ENCODE results near the gene DDHD1. TPM values are rescaled to one million over a fixed set of nuclear protein-coding genes. Genes with fewer than 3 reads are reported as not detected.
A peak's percentile ranks its signal among the peaks of the same experiment; 100 is the strongest.

DDHD1 gene
- total RNA-seq, 1 experiment from 2014 or later, result 8.1 TPM

DNA sequence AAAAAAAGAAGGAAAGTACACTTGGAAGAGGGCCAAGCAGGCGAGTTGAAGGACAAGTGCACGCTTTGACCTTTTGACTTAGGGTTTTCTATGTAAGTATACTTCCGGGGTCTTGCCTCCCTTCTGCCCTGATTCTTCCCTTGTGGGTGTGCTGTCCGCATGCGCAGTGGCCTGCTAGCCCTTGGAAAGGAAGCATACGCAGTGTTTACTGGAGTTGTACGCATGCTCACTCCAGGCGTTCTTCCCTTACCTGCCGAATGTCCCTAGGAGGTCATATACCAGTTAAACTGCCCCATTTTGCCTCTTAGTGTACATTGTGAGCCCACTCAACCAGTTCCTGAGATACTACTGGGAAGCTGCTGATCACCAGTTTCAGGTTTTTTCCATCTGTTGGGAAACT, 15.7 kb upstream of the DDHD1 start:
- Histone ChIP-seq H3K36me3 (replicated peaks; ENCODE audit: control insufficient read depth, insufficient read depth, low read length) (no peaks in the 10 kb centered on the region), H3K4me3 (ENCODE audit: insufficient read depth, low read depth, low read length) (no peak overlapping the region), H3K27me3 (ENCODE audit: control insufficient read depth, insufficient read depth, low read length) (no peaks in the 10 kb centered on the region)
- no peak for DNase-seq

DNA sequence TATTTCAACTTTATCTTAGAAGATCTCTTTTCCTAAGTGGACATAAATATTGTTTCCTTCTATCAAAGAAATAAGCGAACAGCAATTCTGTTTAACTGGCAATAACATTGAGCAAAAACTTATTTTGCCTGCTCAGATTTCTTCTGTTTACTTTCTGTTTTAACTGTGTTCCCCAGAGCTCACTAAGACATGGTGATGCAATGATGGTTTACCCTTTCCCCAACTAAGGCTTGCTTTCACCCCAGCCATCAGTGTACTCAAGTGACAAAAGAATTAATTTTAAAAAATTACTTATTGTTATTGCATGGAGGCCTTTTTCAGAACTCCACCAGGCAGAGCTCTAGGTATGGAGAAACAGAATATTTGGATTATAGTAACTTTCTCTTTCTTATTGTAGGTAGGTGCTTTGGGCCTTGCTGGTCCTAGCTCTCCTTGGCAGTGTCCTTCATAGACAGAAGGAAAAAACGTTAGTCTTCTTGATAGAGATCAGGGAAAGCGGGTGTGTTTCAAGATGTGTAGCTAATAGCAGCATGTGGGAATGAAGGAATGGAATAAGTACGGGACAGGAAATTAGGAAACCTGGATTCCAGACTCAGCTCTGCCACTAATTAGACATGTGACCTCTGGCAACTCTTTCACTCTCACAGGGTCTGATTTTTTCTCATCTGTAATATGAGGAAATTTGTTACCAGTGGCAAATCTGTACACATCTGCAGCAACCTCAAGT, 14.6 kb upstream of the DDHD1 start:
- no peak for DNase-seq
- no peaks in the 10 kb centered on the region for H3K36me3 ChIP-seq (replicated peaks; ENCODE audit: control insufficient read depth, insufficient read depth, low read length)
- no peaks in the 10 kb centered on the region for H3K27me3 ChIP-seq (ENCODE audit: control insufficient read depth, insufficient read depth, low read length)
- H3K4me3 ChIP-seq (ENCODE audit: insufficient read depth, low read depth, low read length), result no peak overlapping the region

DNA sequence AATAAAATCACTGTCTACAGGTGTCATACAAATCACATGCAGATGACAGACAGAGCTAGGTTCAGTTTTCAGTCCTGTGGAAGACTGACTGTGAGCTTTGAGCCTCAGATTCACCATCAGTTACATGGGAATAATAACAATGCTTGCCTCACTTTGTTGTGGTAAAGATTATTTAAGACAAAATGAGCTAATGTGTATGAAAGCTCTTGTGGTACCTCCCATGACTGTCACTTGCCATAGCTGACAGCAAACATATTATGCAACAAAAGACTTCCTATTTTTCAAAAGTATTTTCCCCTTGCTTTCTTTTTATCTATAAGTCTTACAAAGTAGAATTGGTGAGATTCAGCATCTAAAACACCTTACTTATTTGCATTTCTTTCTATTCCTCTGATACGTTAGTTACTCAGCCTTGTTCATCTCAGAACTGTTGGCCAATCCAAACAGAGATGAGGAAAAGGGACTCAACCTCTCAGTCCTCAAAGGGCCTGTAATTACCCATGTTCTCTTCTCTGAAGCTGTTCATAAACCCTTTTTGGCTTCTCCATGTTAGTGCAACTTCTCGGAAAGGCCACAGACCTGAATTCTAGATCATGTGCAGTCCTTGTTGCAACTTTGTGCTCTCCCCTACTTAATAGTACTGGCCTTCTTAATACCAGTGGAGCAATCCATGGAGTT, 8.8 kb upstream of the DDHD1 start:
- no peak for DNase-seq
- Histone ChIP-seq H3K27me3 (ENCODE audit: control insufficient read depth, insufficient read depth, low read length) (no peaks in the 10 kb centered on the region), H3K4me3 (ENCODE audit: insufficient read depth, low read depth, low read length) (no peak overlapping the region), H3K36me3 (replicated peaks; ENCODE audit: control insufficient read depth, insufficient read depth, low read length) (no peaks in the 10 kb centered on the region)

DNA sequence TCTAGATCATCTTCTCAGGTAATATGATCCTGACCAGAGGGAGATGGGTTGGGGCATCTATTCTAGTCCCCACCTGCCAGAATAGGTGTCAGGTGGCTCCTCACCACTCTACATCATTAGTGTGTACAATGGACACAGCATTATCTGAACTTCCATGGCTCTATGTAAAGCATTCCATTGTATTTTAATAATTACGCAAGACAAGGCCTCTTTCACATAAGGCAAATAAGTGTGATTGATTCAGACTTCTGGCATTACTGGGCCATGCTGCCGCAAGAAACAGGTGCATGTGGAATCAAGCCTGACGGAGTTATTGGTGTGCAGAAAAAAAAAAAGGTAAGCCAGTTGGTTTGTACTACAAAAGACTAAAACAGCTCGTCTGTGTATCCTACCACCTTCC, 3.1 kb upstream of the DDHD1 start:
- H3K36me3 ChIP-seq (replicated peaks; ENCODE audit: control insufficient read depth, insufficient read depth, low read length), result no peaks in the 10 kb centered on the region
- H3K4me3 ChIP-seq (ENCODE audit: insufficient read depth, low read depth, low read length), result no peak overlapping the region
- no peak for DNase-seq
- H3K27me3 ChIP-seq (ENCODE audit: control insufficient read depth, insufficient read depth, low read length), result peaks cover 5% of the 10 kb centered on the region

DNA sequence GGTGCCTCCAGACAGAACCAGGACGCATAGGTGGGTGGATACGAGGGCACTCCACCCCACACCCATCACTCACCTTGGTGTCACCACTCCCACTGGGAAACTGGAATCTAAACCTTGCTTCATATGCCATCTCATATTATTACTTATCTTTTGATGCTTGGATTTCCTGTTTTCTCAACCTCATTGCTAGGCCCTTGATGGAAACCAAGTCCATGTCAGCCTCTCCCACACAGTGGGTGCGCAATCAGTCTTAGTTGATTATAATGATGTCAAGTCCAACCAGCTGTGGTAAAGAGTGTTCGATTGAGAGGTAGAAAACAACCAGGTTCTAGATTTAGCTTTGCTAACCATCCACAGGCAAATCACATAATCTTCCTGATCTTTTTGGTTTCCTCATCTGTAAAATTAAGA, 584 bp upstream of the DDHD1 start:
- DNase-seq, result no peak
- H3K4me3 ChIP-seq (ENCODE audit: insufficient read depth, low read depth, low read length), result peak overlapping the region; percentile 91
- peaks cover 5% of the 10 kb centered on the region for H3K27me3 ChIP-seq (ENCODE audit: control insufficient read depth, insufficient read depth, low read length)
- H3K36me3 ChIP-seq (replicated peaks; ENCODE audit: control insufficient read depth, insufficient read depth, low read length), result no peaks in the 10 kb centered on the region

DNA sequence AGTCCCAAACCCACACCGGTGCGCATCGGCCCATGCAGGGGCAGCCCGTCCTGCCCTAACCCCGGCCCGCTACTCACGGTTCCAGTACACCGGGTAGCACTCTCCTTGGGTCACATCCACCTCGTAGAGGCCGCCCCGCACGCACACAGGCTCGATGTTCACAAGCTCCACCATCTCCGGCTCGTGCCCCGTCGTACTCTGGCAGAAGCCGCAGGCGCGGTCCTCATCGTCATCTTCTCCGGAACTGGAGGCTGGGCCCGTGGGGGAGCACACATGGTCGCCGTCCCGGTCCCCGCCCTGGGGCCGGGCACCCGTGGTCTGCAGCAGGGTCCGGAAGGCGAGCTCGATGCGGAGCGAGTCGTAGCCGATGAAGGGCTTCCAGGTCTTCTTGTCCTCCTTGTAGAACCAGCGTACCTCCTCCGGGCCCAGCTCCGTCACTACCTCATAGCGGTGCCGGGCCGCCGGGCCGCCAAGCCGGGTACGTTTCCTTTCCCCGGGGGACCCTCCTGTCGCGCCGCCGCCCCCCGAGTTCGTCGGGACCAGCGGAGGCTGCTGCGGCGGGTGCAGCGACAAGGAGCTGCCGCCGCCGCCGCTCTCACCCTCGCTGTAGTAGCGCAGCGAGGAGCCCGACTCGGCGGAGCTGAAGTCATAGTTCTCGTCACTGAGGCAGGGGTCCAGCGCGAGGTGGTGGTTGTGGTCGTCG, 788 bp downstream of the DDHD1 start:
- peak; percentile 74 for DNase-seq
- H3K36me3 ChIP-seq (replicated peaks; ENCODE audit: control insufficient read depth, insufficient read depth, low read length), result no peaks in the 10 kb centered on the region
- peaks cover 5% of the 10 kb centered on the region for H3K27me3 ChIP-seq (ENCODE audit: control insufficient read depth, insufficient read depth, low read length)
- H3K4me3 ChIP-seq (ENCODE audit: insufficient read depth, low read depth, low read length), result peak overlapping the region; percentile 91

DNA sequence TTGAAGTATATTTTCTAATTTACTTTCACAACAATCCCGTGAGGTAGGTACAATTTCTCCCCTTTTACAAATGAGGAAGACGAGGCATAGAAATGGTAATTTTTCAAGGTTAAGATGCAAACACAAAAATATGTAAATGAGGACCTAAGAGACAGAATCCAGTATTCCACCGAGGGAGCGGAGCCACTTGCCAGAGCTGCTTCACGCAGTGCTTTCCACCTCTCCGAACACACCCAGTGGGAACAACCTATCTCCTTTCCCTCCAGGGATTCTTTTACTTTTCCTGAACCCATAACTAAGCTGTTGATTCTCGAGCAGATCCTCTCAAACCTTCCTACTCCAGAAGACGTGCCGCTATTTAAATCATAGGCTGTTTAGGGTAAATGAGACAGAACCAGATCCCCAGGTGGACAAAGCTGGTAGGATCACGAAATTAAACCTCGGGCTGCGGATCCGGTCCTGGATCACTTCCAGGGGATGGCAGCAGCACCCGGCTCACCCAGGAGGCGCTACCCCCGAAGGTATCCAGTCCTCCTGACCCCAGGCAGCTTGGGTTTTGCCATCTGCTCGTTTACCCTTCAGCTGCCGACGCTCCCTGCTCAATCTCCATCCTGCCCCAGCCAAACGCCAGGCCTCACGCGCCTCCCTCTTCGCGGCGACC, 1.5 kb downstream of the DDHD1 start:
- peaks cover 5% of the 10 kb centered on the region for H3K27me3 ChIP-seq (ENCODE audit: control insufficient read depth, insufficient read depth, low read length)
- no peaks in the 10 kb centered on the region for H3K36me3 ChIP-seq (replicated peaks; ENCODE audit: control insufficient read depth, insufficient read depth, low read length)
- H3K4me3 ChIP-seq (ENCODE audit: insufficient read depth, low read depth, low read length), result peak overlapping the region; percentile 91
- no peak for DNase-seq

DNA sequence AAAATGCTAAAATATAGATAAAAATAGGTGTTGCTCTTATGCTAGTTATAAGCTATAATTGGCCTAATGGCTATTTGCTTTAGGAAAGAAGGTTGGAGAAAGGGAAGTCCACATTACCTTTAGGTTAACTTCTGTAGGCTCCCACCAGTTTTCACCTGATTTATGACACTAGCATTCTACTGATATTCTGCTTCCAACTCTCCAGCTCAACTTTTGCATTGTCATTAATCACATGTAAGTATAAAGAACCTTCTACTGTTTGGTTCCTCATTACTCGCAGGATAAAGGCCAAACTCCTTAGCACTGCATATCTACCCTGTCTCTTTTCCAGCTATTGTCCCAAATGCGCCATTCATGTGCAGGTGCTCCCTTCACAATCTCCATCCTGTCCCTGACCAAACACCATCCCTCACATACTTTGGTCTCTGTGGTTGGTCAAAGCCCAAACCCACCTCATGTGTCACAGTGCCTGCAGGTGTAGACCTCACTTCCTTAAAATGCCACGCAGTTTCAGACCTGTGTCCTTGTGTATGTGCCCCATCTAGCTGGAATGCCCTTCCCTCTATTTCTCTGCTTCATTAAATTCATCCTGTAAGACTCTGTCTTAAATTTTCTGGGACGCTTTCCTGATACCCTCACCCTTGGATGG, 3.3 kb downstream of the DDHD1 start:
- DNase-seq, result no peak
- Histone ChIP-seq H3K36me3 (replicated peaks; ENCODE audit: control insufficient read depth, insufficient read depth, low read length) (no peaks in the 10 kb centered on the region), H3K4me3 (ENCODE audit: insufficient read depth, low read depth, low read length) (no peak overlapping the region), H3K27me3 (ENCODE audit: control insufficient read depth, insufficient read depth, low read length) (peaks cover 5% of the 10 kb centered on the region)

DNA sequence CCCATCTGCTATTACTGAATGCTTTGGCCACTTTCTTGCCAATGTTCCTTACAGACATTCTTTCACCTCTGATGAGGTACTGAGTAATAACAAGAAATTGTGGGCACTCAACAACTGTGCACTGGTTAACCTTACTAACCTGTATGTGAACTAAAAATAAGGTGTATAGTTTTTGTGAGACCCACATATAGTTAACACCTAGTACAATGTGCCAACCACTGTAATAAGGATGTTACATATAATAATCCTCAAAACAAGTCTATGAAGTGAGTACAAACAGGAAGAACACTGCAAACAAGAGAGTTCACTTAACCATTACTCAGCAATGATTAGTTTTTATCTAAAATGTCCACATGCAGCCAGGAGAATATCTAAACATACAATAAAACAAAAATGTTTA, 4.5 kb downstream of the DDHD1 start:
- no peak for DNase-seq
- Histone ChIP-seq H3K27me3 (ENCODE audit: control insufficient read depth, insufficient read depth, low read length) (peaks cover 5% of the 10 kb centered on the region), H3K4me3 (ENCODE audit: insufficient read depth, low read depth, low read length) (no peak overlapping the region), H3K36me3 (replicated peaks; ENCODE audit: control insufficient read depth, insufficient read depth, low read length) (no peaks in the 10 kb centered on the region)

DNA sequence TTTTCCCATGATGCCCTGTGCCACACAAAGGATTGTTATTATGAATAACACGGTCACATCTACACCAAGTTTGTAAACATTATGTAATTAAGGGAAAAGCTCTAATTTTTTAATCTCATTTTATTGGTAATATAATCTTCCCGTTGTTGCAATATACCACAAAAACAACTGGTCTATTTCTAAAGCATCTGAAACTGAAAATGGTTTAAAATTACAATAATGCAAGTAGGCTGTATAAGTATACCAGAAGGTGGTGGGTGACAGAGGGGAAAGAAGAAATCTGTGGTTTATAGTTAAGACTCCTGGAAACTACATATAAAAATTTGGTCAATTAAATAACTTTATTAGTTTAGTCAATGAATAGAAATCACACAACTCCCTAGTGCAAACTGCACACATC, 5.2 kb downstream of the DDHD1 start:
- peaks cover 5% of the 10 kb centered on the region for H3K27me3 ChIP-seq (ENCODE audit: control insufficient read depth, insufficient read depth, low read length)
- no peak overlapping the region for H3K4me3 ChIP-seq (ENCODE audit: insufficient read depth, low read depth, low read length)
- no peak for DNase-seq
- H3K36me3 ChIP-seq (replicated peaks; ENCODE audit: control insufficient read depth, insufficient read depth, low read length), result no peaks in the 10 kb centered on the region

DNA sequence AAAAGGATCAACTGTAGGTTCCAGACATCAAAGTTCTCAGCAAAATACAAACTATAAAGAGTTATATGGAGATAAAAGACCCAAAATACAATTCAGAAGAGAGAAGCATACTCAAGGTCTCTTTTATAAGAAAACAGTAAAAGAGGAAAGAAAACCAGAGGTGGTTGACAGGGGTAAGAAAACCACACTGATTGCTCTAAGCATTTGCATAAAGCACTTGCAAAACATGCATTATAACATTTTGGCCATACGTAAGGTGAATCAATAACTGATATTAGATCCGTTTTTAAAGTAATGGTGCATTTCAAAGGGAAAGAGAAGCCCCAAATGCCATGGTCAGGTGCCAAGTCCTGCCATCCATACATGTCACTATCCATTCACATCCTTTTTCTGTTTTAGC, 5.9 kb downstream of the DDHD1 start:
- Histone ChIP-seq H3K4me3 (ENCODE audit: insufficient read depth, low read depth, low read length) (no peak overlapping the region), H3K36me3 (replicated peaks; ENCODE audit: control insufficient read depth, insufficient read depth, low read length) (no peaks in the 10 kb centered on the region), H3K27me3 (ENCODE audit: control insufficient read depth, insufficient read depth, low read length) (peaks cover 3% of the 10 kb centered on the region)
- no peak for DNase-seq

DNA sequence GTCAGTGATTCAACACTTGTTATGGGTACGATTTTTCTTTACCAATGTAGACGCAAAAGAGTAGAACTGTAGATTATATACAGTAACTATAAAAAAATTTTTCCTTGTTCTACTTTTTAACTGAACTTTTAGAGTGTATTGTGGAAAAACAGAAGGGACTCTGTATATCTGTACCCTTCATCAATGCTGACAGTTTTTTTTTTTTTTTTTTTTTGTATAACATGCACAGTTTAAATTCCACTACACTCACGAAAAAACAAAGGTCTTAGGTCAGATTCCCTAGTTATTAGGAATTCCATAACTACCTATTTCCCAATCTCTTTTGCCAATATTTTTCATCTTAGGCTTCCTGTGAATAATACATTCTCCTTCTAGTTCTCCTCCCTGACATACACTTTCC, 6.4 kb downstream of the DDHD1 start:
- no peaks in the 10 kb centered on the region for H3K36me3 ChIP-seq (replicated peaks; ENCODE audit: control insufficient read depth, insufficient read depth, low read length)
- no peak for DNase-seq
- H3K4me3 ChIP-seq (ENCODE audit: insufficient read depth, low read depth, low read length), result no peak overlapping the region
- no peaks in the 10 kb centered on the region; the same call in none of the 2 replicates for H3K27me3 ChIP-seq (ENCODE audit: control insufficient read depth, insufficient read depth, low read length)

DNA sequence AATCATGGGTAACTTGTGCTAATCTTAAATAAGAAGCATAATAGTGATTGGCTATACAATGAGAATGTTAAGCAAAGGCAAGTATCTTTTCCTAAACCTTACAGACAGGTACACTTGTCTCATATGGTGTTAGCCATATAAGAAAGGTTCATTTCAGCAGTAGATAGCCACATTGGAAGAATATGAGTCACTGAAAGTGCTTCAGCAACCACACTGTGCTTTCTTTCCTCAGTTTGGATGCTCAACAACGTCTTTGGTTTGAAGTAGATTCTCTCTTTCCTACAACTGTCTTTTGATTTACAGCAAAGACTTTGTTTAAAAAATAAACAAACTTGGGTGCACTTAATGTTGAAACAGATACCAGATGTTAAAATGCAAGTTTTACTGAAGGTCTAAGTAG, 8.9 kb downstream of the DDHD1 start:
- no peaks in the 10 kb centered on the region for H3K27me3 ChIP-seq (ENCODE audit: control insufficient read depth, insufficient read depth, low read length)
- DNase-seq, result no peak
- no peaks in the 10 kb centered on the region for H3K36me3 ChIP-seq (replicated peaks; ENCODE audit: control insufficient read depth, insufficient read depth, low read length)
- no peak overlapping the region for H3K4me3 ChIP-seq (ENCODE audit: insufficient read depth, low read depth, low read length)

DNA sequence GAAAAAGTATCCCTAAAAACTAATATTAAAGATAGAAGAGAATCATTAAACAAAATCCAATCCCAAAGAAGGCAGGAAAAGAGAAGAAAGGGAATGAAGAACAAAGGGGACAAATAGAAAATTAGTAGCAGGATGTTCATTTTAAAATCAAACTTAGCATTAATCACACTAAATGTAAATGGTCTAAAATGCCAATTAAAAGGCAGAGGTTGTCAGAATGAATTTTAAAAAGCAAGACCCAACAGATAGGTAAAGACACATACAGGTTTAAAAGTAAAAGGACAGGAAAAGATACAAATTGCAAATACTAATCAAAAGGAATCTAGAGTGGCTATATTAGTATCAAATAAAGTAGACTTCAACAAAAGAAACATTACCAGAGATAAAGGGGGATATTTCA, 12.5 kb downstream of the DDHD1 start:
- Histone ChIP-seq H3K27me3 (ENCODE audit: control insufficient read depth, insufficient read depth, low read length) (no peaks in the 10 kb centered on the region), H3K36me3 (replicated peaks; ENCODE audit: control insufficient read depth, insufficient read depth, low read length) (no peaks in the 10 kb centered on the region), H3K4me3 (ENCODE audit: insufficient read depth, low read depth, low read length) (no peak overlapping the region)
- no peak for DNase-seq
